Measurements from ENCODE around the gene HTR2B.
"Not testable (repeated sequence)": the region's sequence is repeated elsewhere in the genome, so short reads cannot be mapped to it uniquely, and the experiment has no call there.

The HTR2B gene

GRCh38 chr2:231094736-231095346 is 30.0 kb downstream of the HTR2B start:
- DNase-seq (ENCODE audit: low read depth in 1 of 2, low spot score in 1 of 2) = no peak

- no peak for DNase-seq (ENCODE audit: low read depth in 1 of 2, low spot score in 1 of 2)
Measured at GRCh38 chr2:231093933-231094332, 30.9 kb downstream of the HTR2B start.

GRCh38 chr2:231088754-231089153 is 36.1 kb downstream of the HTR2B start:
- no peak for DNase-seq (ENCODE audit: low read depth in 1 of 2, low spot score in 1 of 2)

DNA sequence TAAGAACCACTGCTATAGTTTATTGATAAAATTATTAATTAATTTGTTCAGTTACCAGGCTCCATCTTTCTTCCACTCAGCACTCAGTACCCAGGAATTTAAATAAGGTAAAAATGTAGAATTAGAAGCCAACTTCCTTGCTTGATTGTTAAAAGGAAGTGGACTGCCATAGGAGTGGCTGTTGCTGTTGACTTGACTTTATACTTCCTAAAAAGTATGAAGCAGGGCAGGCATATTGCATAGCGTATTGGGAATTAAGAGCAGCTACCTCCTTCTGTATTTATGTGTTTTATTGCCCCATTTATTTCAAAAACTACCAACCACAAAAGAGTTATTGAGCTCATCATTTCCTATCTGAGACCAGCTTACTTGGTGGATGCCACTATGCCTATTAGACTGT is 40.3 kb downstream of the HTR2B start:
- DNase-seq (ENCODE audit: low read depth in 1 of 2, low spot score in 1 of 2) = no peak

GRCh38 chr2:231069379-231070054 is 55.3 kb downstream of the HTR2B start:
- DNase-seq (ENCODE audit: low read depth in 1 of 2, low spot score in 1 of 2) = no peak

GRCh38 chr2:231068525-231069222 is 56.2 kb downstream of the HTR2B start:
- no peak for DNase-seq (ENCODE audit: low read depth in 1 of 2, low spot score in 1 of 2)

GRCh38 chr2:231067531-231067930 is 57.3 kb downstream of the HTR2B start:
- DNase-seq (ENCODE audit: low read depth in 1 of 2, low spot score in 1 of 2) = not testable (repeated sequence)

- no peak for DNase-seq (ENCODE audit: low read depth in 1 of 2, low spot score in 1 of 2)
Measured at GRCh38 chr2:231065966-231066365, 58.9 kb downstream of the HTR2B start.

DNA sequence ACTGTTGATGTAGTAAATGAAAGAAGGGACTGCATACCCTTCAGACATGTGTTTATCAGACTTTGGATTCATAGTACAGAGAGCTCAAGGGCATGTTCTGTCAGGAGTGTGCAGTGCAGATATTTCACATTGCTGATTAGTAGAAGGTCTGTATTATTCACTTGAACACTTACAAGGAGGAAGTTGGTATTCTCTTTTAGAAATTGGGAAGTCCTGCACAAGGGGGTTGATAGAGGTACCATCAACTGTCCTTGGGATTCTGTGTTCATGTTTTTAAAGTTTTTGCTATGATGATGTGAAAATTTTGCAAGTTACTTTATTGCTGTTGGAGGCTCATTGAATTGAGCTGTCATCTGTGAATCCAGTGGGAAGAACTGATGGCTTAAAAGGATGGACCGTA is 61.5 kb downstream of the HTR2B start:
- DNase-seq (ENCODE audit: low read depth in 1 of 2, low spot score in 1 of 2) = no peak

GRCh38 chr2:231062776-231063175 is 62.1 kb downstream of the HTR2B start:
- no peak for DNase-seq (ENCODE audit: low read depth in 1 of 2, low spot score in 1 of 2)

DNA sequence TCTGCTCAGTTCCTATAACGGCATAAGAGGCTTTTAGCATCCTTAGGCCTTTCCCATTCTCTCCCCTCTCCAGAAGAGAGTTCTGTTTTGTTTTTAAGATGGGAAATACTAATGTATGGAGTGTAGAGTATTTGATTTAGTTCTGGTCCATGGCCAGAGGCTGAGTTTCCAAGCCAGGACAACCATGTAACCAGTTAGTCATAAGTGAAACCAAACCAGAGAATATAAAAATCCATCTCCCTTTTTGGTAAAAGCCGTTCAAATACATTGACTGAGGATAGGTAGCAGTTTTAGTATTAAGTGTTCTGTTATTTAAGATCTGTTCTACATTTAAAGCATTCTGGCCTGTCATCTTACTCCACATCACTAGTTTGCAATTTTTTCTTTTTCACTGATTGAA is 65.1 kb downstream of the HTR2B start:
- DNase-seq (ENCODE audit: low read depth in 1 of 2, low spot score in 1 of 2) = no peak

GRCh38 chr2:231058761-231059550 is 65.9 kb downstream of the HTR2B start:
- no peak for DNase-seq (ENCODE audit: low read depth in 1 of 2, low spot score in 1 of 2)

Measured in stimulated activated CD4-positive, alpha-beta T cell treated with anti-CD3 and anti-CD28 coated beads, Interleukin-15, amount 100 ng/mL, for 1 hour (primary cell).